ENCODE results near the gene APBA1. TPM values are rescaled to one million over a fixed set of nuclear protein-coding genes. Genes with fewer than 3 reads are reported as not detected.

The APBA1 gene
- polyA plus RNA-seq, 1 of the 3 experiments (the other 2 are of a cell fraction): 3.1 TPM

- H3K36me3 ChIP-seq (replicated peaks in 1 of 2; ENCODE audit: control insufficient read depth in 1 of 2, insufficient read depth in 2 of 2, low read length in 1 of 2): no peaks in the 10 kb centered on the region
- no peaks in the 10 kb centered on the region for H3K79me2 ChIP-seq (ENCODE audit: insufficient read depth)
- peaks cover 0 to 9% of the 10 kb centered on the region in 2 experiments; a peak in 3 of 4 replicates for H3K4me1 ChIP-seq (ENCODE audit: control insufficient read depth in 1 of 2, insufficient read depth in 2 of 2, low read depth in 1 of 2, low read length in 1 of 2)
- no peak overlapping the region for H2AFZ ChIP-seq (ENCODE audit: low read depth)
- 37% methylated on average over 4 of the region's 4 CpGs for WGBS (ENCODE audit: low lambda C conversion rate)
- H4K20me1 ChIP-seq (ENCODE audit: insufficient read depth): no peaks in the 10 kb centered on the region
- no peak for DNase-seq
- H3K27me3 ChIP-seq (ENCODE audit: insufficient read depth): no peaks in the 10 kb centered on the region
- peaks cover 4% of the 10 kb centered on the region for H3F3A ChIP-seq (replicated peaks; ENCODE audit: insufficient read depth)
- TF ChIP-seq USF2 (IDR thresholded peaks at IDR 0.05; ENCODE audit: borderline replicate concordance, low read depth, low read length) (no peak), EZH2phosphoT487 (IDR thresholded peaks at IDR 0.05; ENCODE audit: borderline replicate concordance, low read depth) (no peak)
- no peak overlapping the region for H3K4me3 ChIP-seq (ENCODE audit: low read depth in 2 of 2, low read length in 1 of 2)
- ChIA-PET CTCF (interaction anchor here (1.0 kb wide), 1 partner anchor 25 kb away, joined by 3 read pairs; no protein-coding TSS in a partner anchor), POLR2A (no interaction called here)
- no peak overlapping the region for H3K4me2 ChIP-seq
- no peaks in the 10 kb centered on the region for H3K9me2 ChIP-seq
- no peak overlapping the region for H3K9ac ChIP-seq
- no peak overlapping the region for H3K27ac ChIP-seq (ENCODE audit: low read depth in 2 of 2, low read length in 1 of 2)
- no peaks in the 10 kb centered on the region for H3K9me3 ChIP-seq
These were observed 66.8 kb downstream of the APBA1 start for GRCh38 chr9:69605406-69605805.

- Histone ChIP-seq H2AFZ (ENCODE audit: low read depth) (no peak overlapping the region), H3K4me3 (ENCODE audit: low read depth in 2 of 2, low read length in 1 of 2) (no peak overlapping the region), H3K36me3 (replicated peaks in 1 of 2; ENCODE audit: control insufficient read depth in 1 of 2, insufficient read depth in 2 of 2, low read length in 1 of 2) (no peaks in the 10 kb centered on the region), H3K9ac (no peak overlapping the region), H3K4me1 (ENCODE audit: control insufficient read depth in 1 of 2, insufficient read depth in 2 of 2, low read depth in 1 of 2, low read length in 1 of 2) (peaks cover 0 to 9% of the 10 kb centered on the region in 2 experiments; a peak in 3 of 4 replicates), H3K27ac (ENCODE audit: low read depth in 2 of 2, low read length in 1 of 2) (no peak overlapping the region), H3K79me2 (ENCODE audit: insufficient read depth) (no peaks in the 10 kb centered on the region), H3K27me3 (ENCODE audit: insufficient read depth) (no peaks in the 10 kb centered on the region), H4K20me1 (ENCODE audit: insufficient read depth) (no peaks in the 10 kb centered on the region), H3K4me2 (no peak overlapping the region), H3K9me3 (no peaks in the 10 kb centered on the region), H3K9me2 (no peaks in the 10 kb centered on the region), H3F3A (replicated peaks; ENCODE audit: insufficient read depth) (peaks cover 4% of the 10 kb centered on the region)
- WGBS (ENCODE audit: low lambda C conversion rate): 69% methylated on average over 10 of the region's 10 CpGs
- ChIA-PET POLR2A (no interaction called here), CTCF (interaction anchor here (1.0 kb wide), 1 partner anchor 24 kb away, joined by 3 read pairs; no protein-coding TSS in a partner anchor)
- DNase-seq: no peak
- TF ChIP-seq TEAD4 (IDR thresholded peaks at IDR 0.05; ENCODE audit: borderline replicate concordance, insufficient read depth) (no peak), USF2 (IDR thresholded peaks at IDR 0.05; ENCODE audit: borderline replicate concordance, low read depth, low read length) (no peak), EZH2phosphoT487 (IDR thresholded peaks at IDR 0.05; ENCODE audit: borderline replicate concordance, low read depth) (no peak), YY1 (IDR thresholded peaks at IDR 0.05; ENCODE audit: low read depth) (no peak), ELF1 (IDR thresholded peaks at IDR 0.05) (no peak), SMC3 (IDR thresholded peaks at IDR 0.05; ENCODE audit: low read depth, low read length) (no peak), FOSL2 (IDR thresholded peaks at IDR 0.05; ENCODE audit: borderline replicate concordance, low read depth) (no peak), GABPA (IDR thresholded peaks at IDR 0.05; ENCODE audit: low read depth) (no peak), SIN3A (IDR thresholded peaks at IDR 0.05; ENCODE audit: borderline replicate concordance, low read depth, low read length) (no peak), REST (IDR thresholded peaks at IDR 0.05; ENCODE audit: low read depth, low read length) (no peak), TCF12 (IDR thresholded peaks at IDR 0.05) (no peak), TAF1 (IDR thresholded peaks at IDR 0.05; ENCODE audit: borderline replicate concordance, low read depth, low read length) (no peak), NRF1 (IDR thresholded peaks at IDR 0.05; ENCODE audit: low read depth, low read length) (no peak)
- TF ChIP-seq, protein P1, sequence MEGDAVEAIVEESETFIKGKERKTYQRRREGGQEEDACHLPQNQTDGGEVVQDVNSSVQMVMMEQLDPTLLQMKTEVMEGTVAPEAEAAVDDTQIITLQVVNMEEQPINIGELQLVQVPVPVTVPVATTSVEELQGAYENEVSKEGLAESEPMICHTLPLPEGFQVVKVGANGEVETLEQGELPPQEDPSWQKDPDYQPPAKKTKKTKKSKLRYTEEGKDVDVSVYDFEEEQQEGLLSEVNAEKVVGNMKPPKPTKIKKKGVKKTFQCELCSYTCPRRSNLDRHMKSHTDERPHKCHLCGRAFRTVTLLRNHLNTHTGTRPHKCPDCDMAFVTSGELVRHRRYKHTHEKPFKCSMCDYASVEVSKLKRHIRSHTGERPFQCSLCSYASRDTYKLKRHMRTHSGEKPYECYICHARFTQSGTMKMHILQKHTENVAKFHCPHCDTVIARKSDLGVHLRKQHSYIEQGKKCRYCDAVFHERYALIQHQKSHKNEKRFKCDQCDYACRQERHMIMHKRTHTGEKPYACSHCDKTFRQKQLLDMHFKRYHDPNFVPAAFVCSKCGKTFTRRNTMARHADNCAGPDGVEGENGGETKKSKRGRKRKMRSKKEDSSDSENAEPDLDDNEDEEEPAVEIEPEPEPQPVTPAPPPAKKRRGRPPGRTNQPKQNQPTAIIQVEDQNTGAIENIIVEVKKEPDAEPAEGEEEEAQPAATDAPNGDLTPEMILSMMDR (IDR thresholded peaks at IDR 0.05): no peak
These were observed 67.5 kb downstream of the APBA1 start for GRCh38 chr9:69604568-69605219.
